Ishikawa (cell line): Measurements from ENCODE around the gene LY86.

Experiments used
- CEBPB ChIP-seq: IDR thresholded peaks from 2 replicates; pipeline ENCODE4 v1.6.1; 2012
- CREB1 ChIP-seq: IDR thresholded peaks from 2 replicates; pipeline ENCODE4 v1.6.1; 2012; ENCODE audit warnings: low read depth
- EGR1 ChIP-seq: IDR thresholded peaks from 2 replicates; pipeline ENCODE4 v1.6.1; 2012
- EP300 ChIP-seq: IDR thresholded peaks from 2 replicates; pipeline ENCODE4 v1.6.1; 2012; ENCODE audit warnings: borderline replicate concordance
- FOXM1 ChIP-seq: IDR thresholded peaks from 2 replicates; pipeline ENCODE4 v1.6.1; 2012; ENCODE audit warnings: low read depth, borderline replicate concordance
- MAX ChIP-seq: IDR thresholded peaks from 2 replicates; pipeline ENCODE4 v1.6.1; 2012
- NFIC ChIP-seq: IDR thresholded peaks from 2 replicates; pipeline ENCODE4 v1.6.1; 2012
- RAD21 ChIP-seq: IDR thresholded peaks from 2 replicates; pipeline ENCODE4 v1.6.1; 2012; ENCODE audit warnings: low read depth
- REST ChIP-seq: IDR thresholded peaks from 2 replicates; pipeline ENCODE4 v1.6.1; 2012; ENCODE audit warnings: low read depth, mild to moderate bottlenecking
- TAF1 ChIP-seq: IDR thresholded peaks from 2 replicates; pipeline ENCODE4 v1.6.1; 2012; ENCODE audit warnings: low read depth, mild to moderate bottlenecking
- TCF12 ChIP-seq: IDR thresholded peaks from 2 replicates; pipeline ENCODE4 v1.6.1; 2012; ENCODE audit warnings: low read depth
- TEAD4 ChIP-seq: IDR thresholded peaks from 2 replicates; pipeline ENCODE4 v1.6.1; 2012
- USF1 ChIP-seq: IDR thresholded peaks from 2 replicates; pipeline ENCODE4 v1.6.1; 2012
- YY1 ChIP-seq: IDR thresholded peaks from 2 replicates; pipeline ENCODE4 v1.6.1; 2012; ENCODE audit warnings: low read depth
- ZBTB7A ChIP-seq: IDR thresholded peaks from 2 replicates; pipeline ENCODE4 v1.6.1; 2012; ENCODE audit warnings: low read depth

The LY86 gene

GRCh38 chr6:6649824-6650349 is 61.4 kb downstream of the LY86 start:
- no peak for TF ChIP-seq CEBPB
- no peak for TF ChIP-seq ZBTB7A
- no peak for TF ChIP-seq MAX
- no peak for TF ChIP-seq REST

- TF ChIP-seq REST (no peak), CREB1 (no peak), MAX (no peak), EGR1 (no peak), RAD21 (no peak), TCF12 (no peak), USF1 (no peak), CEBPB (no peak), EP300 (no peak), TEAD4 (no peak), ZBTB7A (no peak), TAF1 (no peak), YY1 (no peak), NFIC (no peak), FOXM1 (no peak)
Observed at GRCh38 chr6:6650839-6651238, 62.3 kb downstream of the LY86 start.

- TF ChIP-seq YY1 (no peak), TEAD4 (no peak), REST (no peak), EP300 (no peak), USF1 (no peak), MAX (no peak), CREB1 (no peak), CEBPB (no peak), TCF12 (no peak), NFIC (no peak), RAD21 (no peak), EGR1 (no peak)
Observed at GRCh38 chr6:6651335-6651734, 62.8 kb downstream of the LY86 start.

GRCh38 chr6:6652932-6653331 is 64.4 kb downstream of the LY86 start:
- TF ChIP-seq FOXM1 (no peak), EGR1 (no peak), CREB1 (no peak), REST (no peak), ZBTB7A (no peak), YY1 (no peak), TAF1 (no peak), TEAD4 (no peak), MAX (no peak), TCF12 (no peak), NFIC (no peak), EP300 (no peak), USF1 (no peak), RAD21 (no peak), CEBPB (no peak)
